NCI-H2081 treated with DMSO at 0.1 percent for 48 hours (cell line): ENCODE data around the gene MAPK8IP3.

Source experiments
- DNase-seq: peaks from one replicate; lab custom pipeline; 2025; lab: John Stamatoyannopoulos, UW

MAPK8IP3 gene

DNA sequence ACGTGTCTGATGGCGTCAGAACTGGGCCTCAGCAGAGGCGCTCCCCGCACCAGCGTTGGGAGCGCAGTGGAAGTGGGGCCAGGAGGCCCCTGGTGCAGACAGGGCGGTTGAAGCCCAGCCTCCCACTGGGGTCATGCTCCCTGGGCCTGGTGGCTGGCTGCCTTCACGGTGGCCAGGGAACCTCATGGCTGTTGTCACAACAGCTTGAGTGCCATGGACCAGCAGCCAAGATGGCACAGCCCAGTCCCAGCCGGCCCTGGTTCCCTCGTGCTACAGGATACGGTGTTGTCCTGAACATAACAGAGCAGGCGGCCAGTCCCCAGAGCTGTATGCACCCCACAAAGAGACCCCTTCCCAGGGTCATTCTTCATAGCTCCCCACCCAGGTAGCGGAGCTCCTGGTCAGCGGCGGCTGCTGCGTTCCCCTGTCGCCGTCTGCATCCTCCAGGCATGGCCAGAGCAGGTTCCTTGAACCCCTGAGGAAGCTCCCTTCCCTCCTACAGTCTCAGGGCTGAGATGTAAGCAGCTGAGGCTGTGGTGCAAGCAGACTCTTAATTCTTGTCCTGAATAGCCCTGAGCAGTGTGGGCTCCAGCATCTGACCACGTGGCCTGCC, 35.7 kb downstream of the MAPK8IP3 start:
- DNase-seq, result no peak

GRCh38 chr16:1743376-1744337, 37.7 kb downstream of the MAPK8IP3 start:
- no peak for DNase-seq

DNA sequence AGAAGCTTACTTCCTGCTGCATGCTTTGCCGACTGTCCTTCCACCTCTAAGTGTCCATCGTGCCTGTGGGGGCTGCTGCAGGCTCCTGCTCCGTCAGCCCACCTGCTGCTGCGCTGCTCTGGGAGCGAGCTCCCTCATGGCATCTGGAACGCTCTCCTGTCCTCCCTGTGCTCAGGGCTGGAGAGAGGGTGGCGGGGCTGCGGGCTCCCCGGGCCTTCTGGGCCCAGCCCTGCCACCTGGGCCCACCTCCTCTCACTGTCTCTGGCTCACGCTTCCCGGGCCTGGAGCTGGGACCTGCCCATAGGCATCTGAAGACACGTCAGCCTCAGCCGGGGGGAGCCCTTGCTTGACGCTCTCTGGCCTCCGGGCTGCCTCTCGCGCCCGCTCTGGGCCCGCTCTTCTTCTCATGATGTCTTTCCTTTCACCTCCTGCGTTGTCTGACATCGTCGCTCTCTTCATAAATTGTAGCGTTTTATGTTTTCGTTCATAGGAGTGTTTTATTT, 38.4 kb downstream of the MAPK8IP3 start:
- no peak for DNase-seq

DNA sequence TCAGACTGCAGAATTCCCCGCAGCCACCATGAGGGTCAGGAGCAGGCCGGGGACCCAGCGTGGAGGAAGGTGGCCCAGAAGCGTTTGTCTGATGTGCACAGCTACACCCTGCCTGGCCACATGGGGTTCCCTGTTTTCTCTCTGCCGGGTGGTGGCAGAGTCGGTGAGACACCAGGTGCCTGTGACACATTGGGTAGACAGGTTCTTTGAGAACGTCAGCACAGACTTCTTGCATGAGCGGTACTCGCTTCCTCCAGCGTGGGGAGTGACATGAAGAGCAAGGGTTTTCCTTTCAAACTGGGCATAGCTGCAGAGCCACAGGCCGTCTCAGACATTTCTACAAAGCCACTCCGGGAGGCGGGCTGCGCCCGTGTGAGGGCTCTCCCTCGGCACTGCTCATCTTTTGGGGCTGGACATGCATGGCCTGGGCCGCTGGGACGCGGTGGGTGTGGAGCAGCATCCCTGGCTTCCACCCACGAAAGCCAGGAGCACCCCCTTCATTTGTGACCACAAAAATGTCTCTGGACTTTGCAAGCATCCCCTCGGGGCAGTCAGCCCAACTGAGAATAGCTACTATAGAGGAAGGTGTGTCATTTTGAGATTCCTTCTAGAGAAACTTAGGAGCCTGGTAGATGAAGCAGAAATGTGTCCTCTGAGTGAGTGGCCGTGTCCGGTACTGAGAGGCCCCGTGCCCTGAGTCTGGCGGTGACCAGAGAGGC, 39.3 kb downstream of the MAPK8IP3 start:
- DNase-seq, result no peak

- no peak for DNase-seq
Observed at GRCh38 chr16:1745900-1746692, 40.1 kb downstream of the MAPK8IP3 start.

GRCh38 chr16:1746693-1747195, 40.7 kb downstream of the MAPK8IP3 start:
- no peak for DNase-seq

GRCh38 chr16:1747934-1748333, 41.9 kb downstream of the MAPK8IP3 start:
- DNase-seq, result no peak

- no peak for DNase-seq
Observed at GRCh38 chr16:1749152-1750117, 43.4 kb downstream of the MAPK8IP3 start.

- DNase-seq, result no peak
Observed at GRCh38 chr16:1751946-1752345, 46.0 kb downstream of the MAPK8IP3 start.

- DNase-seq, result no peak
Observed at GRCh38 chr16:1752853-1753252, 46.9 kb downstream of the MAPK8IP3 start.

DNA sequence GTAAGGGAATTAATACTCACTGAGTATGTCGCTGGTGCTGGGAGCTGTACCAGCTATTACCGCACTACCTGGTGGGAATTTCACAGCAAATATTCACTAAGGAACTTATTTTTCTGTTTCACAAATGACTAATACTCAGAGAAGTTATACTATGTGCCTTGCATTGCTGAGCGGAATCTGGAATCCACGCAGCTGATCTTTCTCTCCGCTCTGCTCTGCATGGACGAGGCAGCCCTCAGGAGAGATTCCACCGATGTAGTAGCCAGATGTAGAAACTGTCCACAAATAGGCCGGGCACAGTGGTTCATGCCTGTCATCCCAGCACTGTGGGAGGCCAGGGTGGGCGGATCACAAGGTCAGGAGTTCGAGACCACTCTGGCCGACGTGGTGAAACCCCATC, 48.2 kb downstream of the MAPK8IP3 start:
- no peak for DNase-seq

GRCh38 chr16:1757714-1758461, 51.9 kb downstream of the MAPK8IP3 start:
- DNase-seq, result no peak

DNA sequence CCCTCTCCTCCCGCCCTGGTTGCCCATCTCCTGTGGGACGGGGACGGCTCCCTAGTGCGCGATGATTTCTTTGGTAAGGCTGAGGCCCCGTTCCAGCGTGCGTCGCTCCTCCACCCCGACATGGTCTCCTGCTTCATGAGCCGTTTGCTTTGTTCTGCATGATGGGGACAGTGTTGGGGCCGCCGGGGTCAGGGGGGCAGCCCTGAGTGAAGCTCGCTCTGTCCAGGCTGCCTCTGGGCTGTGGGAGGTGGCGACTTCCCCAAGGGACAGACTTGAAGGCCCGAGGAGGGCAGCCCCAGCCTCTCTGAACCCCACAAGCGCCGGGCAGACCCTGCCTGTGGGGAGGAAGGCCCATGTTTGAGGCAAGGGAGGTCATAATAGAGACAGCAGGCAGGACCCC, 52.9 kb downstream of the MAPK8IP3 start:
- DNase-seq, result no peak

GRCh38 chr16:1759511-1759910, 53.5 kb downstream of the MAPK8IP3 start:
- no peak for DNase-seq

DNA sequence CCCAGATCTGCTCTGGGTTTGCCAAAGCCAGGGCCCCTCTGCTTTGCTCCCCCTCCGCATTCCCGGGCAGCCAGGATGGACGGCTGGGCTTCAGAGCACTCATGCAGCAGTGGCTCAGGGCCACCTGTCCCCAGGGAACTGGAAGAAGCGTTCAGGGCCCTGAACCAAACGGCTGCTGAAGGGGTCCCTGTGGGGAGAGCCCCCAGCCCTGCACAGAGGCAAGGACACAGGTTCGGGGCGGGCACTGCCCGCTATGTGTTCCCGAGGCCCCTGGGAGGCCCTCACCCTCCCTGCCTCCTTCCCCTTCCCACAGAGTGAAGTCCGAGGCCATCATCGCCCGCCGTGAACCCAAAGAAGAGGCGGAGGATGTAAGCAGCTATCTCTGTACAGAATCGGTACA, 54.9 kb downstream of the MAPK8IP3 start:
- no peak for DNase-seq

DNA sequence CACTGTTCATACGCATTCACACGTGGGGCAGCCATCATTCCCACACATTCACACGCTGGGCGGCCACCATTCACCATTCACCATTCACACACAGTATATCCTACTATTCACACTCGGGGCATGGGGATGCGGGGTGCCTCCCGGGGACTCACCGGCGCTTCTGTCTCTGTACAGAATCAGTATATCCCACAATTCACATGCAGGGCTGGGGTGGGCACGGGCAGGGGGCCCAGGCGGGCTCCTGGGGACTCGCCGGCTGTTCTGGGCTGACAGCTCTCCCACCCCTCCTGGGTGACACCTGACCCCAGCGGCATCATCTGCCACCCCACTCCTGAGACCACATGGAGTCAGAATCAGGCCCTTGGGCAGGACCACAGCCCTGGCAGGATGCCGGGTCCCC, 55.8 kb downstream of the MAPK8IP3 start:
- DNase-seq, result no peak

DNA sequence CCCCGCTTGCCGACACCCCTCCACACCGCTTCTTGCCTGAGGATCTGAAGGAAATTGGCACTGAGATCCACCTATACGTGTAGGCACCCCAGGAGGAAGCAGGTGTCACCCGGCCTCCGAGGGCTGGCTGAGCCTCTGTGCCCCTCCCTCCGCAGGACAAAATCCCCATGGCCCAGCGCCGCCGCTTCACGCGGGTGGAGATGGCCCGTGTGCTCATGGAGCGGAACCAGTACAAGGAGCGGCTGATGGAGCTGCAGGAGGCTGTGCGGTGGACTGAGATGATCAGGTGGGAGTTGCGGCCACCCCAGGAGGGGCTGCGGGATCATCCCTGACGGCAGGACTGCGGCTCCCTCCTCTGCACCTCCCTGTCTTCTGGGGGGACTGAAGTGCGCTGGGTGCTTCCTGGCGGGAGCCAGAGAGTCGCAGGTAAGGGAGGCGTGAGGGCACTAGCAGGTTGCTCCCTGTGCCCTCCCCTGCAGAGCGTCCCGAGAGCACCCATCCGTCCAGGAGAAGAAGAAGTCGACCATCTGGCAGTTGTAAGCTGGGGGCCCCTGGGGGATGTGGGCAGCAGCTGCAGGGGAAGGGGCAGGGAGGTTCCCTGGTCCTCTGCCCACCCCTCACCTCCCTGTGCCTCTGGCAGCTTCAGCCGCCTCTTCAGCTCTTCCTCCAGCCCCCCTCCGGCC, 56.3 kb downstream of the MAPK8IP3 start:
- no peak for DNase-seq

DNA sequence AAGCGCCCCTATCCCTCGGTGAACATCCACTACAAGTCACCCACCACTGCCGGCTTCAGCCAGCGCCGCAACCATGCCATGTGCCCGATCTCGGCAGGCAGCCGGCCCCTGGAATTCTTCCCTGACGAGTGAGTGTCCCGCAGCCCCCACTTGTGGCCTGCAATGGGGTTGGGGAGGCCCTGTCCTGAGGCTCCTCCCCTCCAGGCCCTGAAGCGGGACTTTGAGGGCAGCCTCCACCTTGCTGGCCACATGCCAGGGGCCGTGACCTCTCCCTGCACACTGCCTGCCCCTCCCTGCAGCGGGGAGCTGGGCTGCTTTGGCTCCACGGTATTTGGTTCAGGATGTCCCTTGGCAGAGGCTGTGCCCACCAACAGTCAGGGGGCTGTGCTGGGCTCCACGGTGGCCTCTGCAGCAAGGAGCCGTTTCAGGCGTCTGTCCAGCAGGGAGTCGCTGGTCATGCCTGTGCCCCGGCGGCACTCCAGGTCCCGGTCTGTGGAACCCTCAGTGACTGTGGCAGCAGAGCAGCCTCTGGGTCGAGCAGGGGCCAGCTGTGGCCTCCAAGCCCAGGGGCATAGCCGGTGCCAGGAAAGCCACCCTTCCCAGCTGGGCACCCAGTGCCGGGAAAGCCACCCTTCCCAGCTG, 57.0 kb downstream of the MAPK8IP3 start:
- DNase-seq, result no peak
